Caco-2 (cell line): ENCODE results near the gene FHL1. TPM values are rescaled to one million over a fixed set of nuclear protein-coding genes. Genes with fewer than 3 reads are reported as not detected.

Experiments used
- BruUV-seq: library from RNA; stranded (reverse); fragments of 400-500 nt; replicated peaks from 2 replicates; lab custom pipeline; 2021; lab: Mats Ljungman, UMichigan
- CTCF ChIA-PET: fragments of 300-600 bp; sonication (Branson Sonifier 250); formaldehyde crosslinking; loops from one replicate; lab custom pipeline; 2022; ENCODE audit warnings: antibody characterized with exemption; lab: Charles Lee
- POLR2A ChIA-PET: fragments of 300-600 bp; sonication (Branson Sonifier 250); formaldehyde crosslinking; loops from one replicate; lab custom pipeline; 2022; ENCODE audit warnings: antibody characterized with exemption; lab: Charles Lee
- DNase-seq, 2 experiments: peaks; one replicate each; pipeline versions ENCODE4 v3.0.0 to v3.0.0-alpha.2; 2020 to 2022
- H3K27me3 ChIP-seq: replicated peaks from 2 replicates; pipeline ENCODE4 v1.6.0; 2011; ENCODE audit warnings: low read length; ENCODE audit not compliant: control insufficient read depth, insufficient read depth
- H3K36me3 ChIP-seq: 2 replicates; pipeline ENCODE4 v1.5.1; 2011; ENCODE audit warnings: low read length; ENCODE audit not compliant: control insufficient read depth, insufficient read depth
- H3K4me1 ChIP-seq: fragments of 250-450 bp; sonication (Bioruptor Pico); 2 replicates; pipeline ENCODE4 v1.5.1; 2020; ENCODE audit warnings: mild to moderate bottlenecking
- H3K4me3 ChIP-seq: 2 replicates; pipeline ENCODE4 v1.5.1; 2011; ENCODE audit warnings: low read depth, mild to moderate bottlenecking, control low read depth, low read length
- H3K9me3 ChIP-seq: fragments of 250-450 bp; sonication (Bioruptor Pico); 2 replicates; pipeline ENCODE4 v1.5.1; 2020; ENCODE audit warnings: mild to moderate bottlenecking, moderate library complexity
- H3K27ac Mint-ChIP-seq: one replicate; pipeline ENCODE4 v1.8.0; 2022; ENCODE audit warnings: mixed read lengths; ENCODE audit not compliant: unreplicated experiment
- H3K27me3 Mint-ChIP-seq: one replicate; pipeline ENCODE4 v1.8.0; 2022; ENCODE audit warnings: mixed read lengths; ENCODE audit not compliant: insufficient read depth, unreplicated experiment
- H3K36me3 Mint-ChIP-seq: one replicate; pipeline ENCODE4 v1.8.0; 2022; ENCODE audit warnings: mild to moderate bottlenecking, mixed read lengths; ENCODE audit not compliant: insufficient read depth, unreplicated experiment
- H3K4me1 Mint-ChIP-seq: one replicate; pipeline ENCODE4 v1.8.0; 2022; ENCODE audit warnings: low read depth, mixed read lengths; ENCODE audit not compliant: unreplicated experiment
- H3K4me3 Mint-ChIP-seq: one replicate; pipeline ENCODE4 v1.8.0; 2022; ENCODE audit warnings: mild to moderate bottlenecking, moderate library complexity, mixed read lengths; ENCODE audit not compliant: unreplicated experiment
- H3K9me3 Mint-ChIP-seq: one replicate; pipeline ENCODE4 v1.8.0; 2022; ENCODE audit warnings: mixed read lengths; ENCODE audit not compliant: unreplicated experiment
- CTCF ChIP-seq, 2 experiments: fragments of 200-600 bp in 1 of 2; IDR thresholded peaks; 1 replicate in 1 of 2; 2 replicates in 1 of 2; pipeline versions ENCODE4 v1.5.1 to v1.8.0; 2011 to 2022; ENCODE audit warnings: antibody characterized with exemption in 1 of 2, control low read depth in 1 of 2, inconsistent platforms in 1 of 2, low read depth in 1 of 2, low read length in 1 of 2, mild to moderate bottlenecking in 1 of 2, moderate library complexity in 1 of 2; ENCODE audit not compliant: insufficient read depth in 1 of 2, severe bottlenecking in 1 of 2, unreplicated experiment in 1 of 2
- intact Hi-C: fragments of 100-400 bp; cut with micrococcal nuclease; formaldehyde crosslinking; loops from one replicate; pipeline ENCODE4 v1.10.0; 2022; ENCODE audit not compliant: unreplicated experiment
- total RNA-seq: library from RNA; stranded (reverse); gene quantifications from 2 replicates; pipeline ENCODE4 v1.2.3, GENCODE V29; 2022

The FHL1 gene
- total RNA-seq, 1 experiment from 2014 or later: 0.16 TPM

DNA sequence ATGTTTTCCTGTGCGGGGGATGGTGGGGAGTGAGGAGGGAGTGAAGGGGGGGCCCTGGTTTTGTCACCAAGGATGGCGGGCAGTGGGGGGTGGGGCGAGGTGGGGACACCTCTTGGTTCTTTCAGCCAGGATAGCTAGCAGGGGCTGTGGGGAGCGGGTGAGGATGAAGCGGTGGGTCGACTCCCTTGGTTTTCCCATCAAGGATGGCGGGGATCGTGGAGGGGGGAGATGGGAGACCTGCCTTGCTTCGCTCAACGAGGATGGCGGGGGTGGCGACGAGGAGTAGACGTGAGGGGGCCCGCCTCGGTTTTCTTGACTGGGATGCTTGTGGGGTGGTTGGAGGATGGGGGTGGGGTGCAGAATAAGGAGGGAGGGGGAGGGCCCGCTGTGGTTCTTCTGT lies 643 bp downstream of the FHL1 start:
- Mint-ChIP-seq H3K36me3 (peaks cover 6% of the 10 kb centered on the region), H3K27ac (no peak overlapping the region), H3K9me3 (no peaks in the 10 kb centered on the region), H3K4me1 (peaks cover 5% of the 10 kb centered on the region), H3K4me3 (no peak overlapping the region), H3K27me3 (peaks cover 18% of the 10 kb centered on the region)
- H3K4me1 ChIP-seq: no peaks in the 10 kb centered on the region
- H3K9me3 ChIP-seq: no peaks in the 10 kb centered on the region
- ChIA-PET POLR2A (no interaction called here), CTCF (no interaction called here)
- H3K27me3 ChIP-seq: no peaks in the 10 kb centered on the region; the same call in 1 of the 2 replicates
- DNase-seq: no peak
- no peak for TF ChIP-seq CTCF (IDR thresholded peaks at IDR 0.05; ENCODE audit: insufficient read depth in 1 of 2, low read depth in 1 of 2, low read length in 1 of 2, severe bottlenecking in 1 of 2, unreplicated experiment in 1 of 2)
- H3K4me3 ChIP-seq: no peak overlapping the region
- BruUV-seq: no TSS peak
- H3K36me3 ChIP-seq: no peaks in the 10 kb centered on the region
- intact Hi-C loops: no loop called here

DNA sequence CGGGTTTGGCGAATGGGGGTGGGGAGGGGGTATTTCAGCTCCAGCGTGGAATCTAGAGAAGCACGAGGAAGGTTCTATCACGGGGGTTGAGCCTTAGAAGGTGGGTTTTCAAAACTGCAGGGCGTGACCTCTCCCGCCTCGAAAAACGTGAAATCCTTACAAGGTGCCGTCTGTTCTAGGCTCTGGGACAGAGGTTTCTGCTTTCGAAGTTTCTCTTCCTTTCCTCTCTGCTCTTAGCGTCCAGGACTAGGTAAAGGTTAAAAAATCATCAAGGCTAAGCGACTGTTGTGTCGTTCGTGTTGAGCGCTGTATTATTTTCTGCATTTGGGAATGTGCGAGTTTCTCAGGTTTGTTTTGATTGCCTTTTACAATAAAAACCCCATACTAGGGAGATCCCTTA lies 1.1 kb downstream of the FHL1 start:
- DNase-seq: no peak
- Histone ChIP-seq H3K4me1 (no peaks in the 10 kb centered on the region), H3K27me3 (no peaks in the 10 kb centered on the region; the same call in 1 of the 2 replicates), H3K9me3 (no peaks in the 10 kb centered on the region), H3K36me3 (no peaks in the 10 kb centered on the region), H3K4me3 (no peak overlapping the region)
- Mint-ChIP-seq H3K36me3 (peaks cover 6% of the 10 kb centered on the region), H3K4me3 (no peak overlapping the region), H3K27me3 (peaks cover 18% of the 10 kb centered on the region), H3K27ac (no peak overlapping the region), H3K9me3 (no peaks in the 10 kb centered on the region), H3K4me1 (peaks cover 5% of the 10 kb centered on the region)
- intact Hi-C loops: no loop called here
- TF ChIP-seq CTCF (IDR thresholded peaks at IDR 0.05; ENCODE audit: insufficient read depth in 1 of 2, low read depth in 1 of 2, low read length in 1 of 2, severe bottlenecking in 1 of 2, unreplicated experiment in 1 of 2): no peak
- no TSS peak for BruUV-seq
- ChIA-PET CTCF (no interaction called here), POLR2A (no interaction called here)

DNA sequence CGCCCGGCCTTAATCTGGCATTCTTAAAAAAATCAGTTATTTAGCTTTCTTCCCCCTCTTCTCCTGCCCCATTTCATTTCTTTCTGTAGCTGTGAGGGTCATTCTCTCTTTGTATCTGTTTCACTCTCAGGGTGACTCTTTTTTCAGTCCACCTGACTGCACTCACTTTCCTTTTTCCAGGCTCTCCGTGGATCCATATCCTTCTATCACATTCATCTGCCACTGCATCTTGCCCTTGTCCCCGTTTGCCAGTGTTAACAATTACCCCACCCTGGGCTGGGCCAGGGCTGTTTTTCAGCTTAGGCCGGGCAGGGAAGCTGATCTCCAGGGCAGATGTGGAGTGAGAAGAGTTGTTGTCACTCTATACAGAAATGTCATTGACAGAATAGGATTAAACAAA lies 7.7 kb downstream of the FHL1 start:
- H3K27me3 ChIP-seq: no peaks in the 10 kb centered on the region
- no peak for DNase-seq
- H3K27ac Mint-ChIP-seq: no peak overlapping the region
- no peak for TF ChIP-seq CTCF (IDR thresholded peaks at IDR 0.05; ENCODE audit: insufficient read depth in 1 of 2, low read depth in 1 of 2, low read length in 1 of 2, severe bottlenecking in 1 of 2, unreplicated experiment in 1 of 2)
- H3K36me3 ChIP-seq: no peaks in the 10 kb centered on the region
- H3K27me3 Mint-ChIP-seq: peaks cover 10% of the 10 kb centered on the region
- H3K4me3 ChIP-seq: no peak overlapping the region
- no peak overlapping the region for H3K4me3 Mint-ChIP-seq
- ChIA-PET CTCF (no interaction called here), POLR2A (no interaction called here)
- H3K9me3 Mint-ChIP-seq: no peaks in the 10 kb centered on the region
- no peaks in the 10 kb centered on the region for H3K4me1 Mint-ChIP-seq
- intact Hi-C loops: no loop called here
- no peaks in the 10 kb centered on the region for H3K4me1 ChIP-seq
- no peaks in the 10 kb centered on the region for H3K36me3 Mint-ChIP-seq
- BruUV-seq: no TSS peak
- no peaks in the 10 kb centered on the region for H3K9me3 ChIP-seq
